Loucy (cell line): Measurements from ENCODE around the gene DNAH6.

ENCODE experiments used
- H2AFZ ChIP-seq: fragments of 200-600 bp; sonication (generic); 2 replicates; pipeline ENCODE4 v1.6.0; 2016; ENCODE audit warnings: antibody characterized with exemption, mild to moderate bottlenecking, low read length, moderate library complexity
- H3F3A ChIP-seq: fragments of 200-600 bp; 2 replicates; pipeline ENCODE4 v1.6.0; 2016; ENCODE audit warnings: antibody characterized with exemption, low read depth, mild to moderate bottlenecking
- H3K27me3 ChIP-seq: fragments of 200-600 bp; sonication (generic); 2 replicates; pipeline ENCODE4 v1.6.1; 2014; ENCODE audit warnings: low read length, mild to moderate bottlenecking; ENCODE audit not compliant: insufficient read depth, poor library complexity, severe bottlenecking
- H3K36me3 ChIP-seq: fragments of 200-600 bp; sonication (generic); 2 replicates; pipeline ENCODE4 v1.6.1; 2016; ENCODE audit warnings: low read length; ENCODE audit not compliant: insufficient read depth
- H3K4me1 ChIP-seq: fragments of 200-600 bp; sonication (generic); 2 replicates; pipeline ENCODE4 v1.5.1; 2014; ENCODE audit warnings: low read length, mild to moderate bottlenecking; ENCODE audit not compliant: insufficient read depth, poor library complexity, severe bottlenecking
- H3K4me2 ChIP-seq: fragments of 200-600 bp; sonication (generic); 2 replicates; pipeline ENCODE4 v1.6.0; 2014; ENCODE audit warnings: antibody characterized with exemption, low read length, low read depth, mild to moderate bottlenecking; ENCODE audit not compliant: poor library complexity, severe bottlenecking
- H3K4me3 ChIP-seq: fragments of 200-600 bp; sonication (generic); 2 replicates; pipeline ENCODE4 v1.5.1; 2014; ENCODE audit warnings: low read length, mild to moderate bottlenecking, mixed read lengths; ENCODE audit not compliant: poor library complexity, severe bottlenecking
- H3K79me2 ChIP-seq: fragments of 200-600 bp; sonication (generic); 2 replicates; pipeline ENCODE4 v1.6.1; 2014; ENCODE audit warnings: low read length; ENCODE audit not compliant: insufficient read depth
- H3K9ac ChIP-seq: fragments of 200-600 bp; sonication (generic); 2 replicates; pipeline ENCODE4 v1.6.0; 2014; ENCODE audit warnings: mild to moderate bottlenecking, low read depth, low read length, moderate library complexity; ENCODE audit not compliant: poor library complexity, severe bottlenecking
- H3K9me2 ChIP-seq: fragments of 200-600 bp; sonication (generic); replicated peaks from 2 replicates; pipeline ENCODE4 v1.6.1; 2016; ENCODE audit warnings: low read depth, low read length, mixed read lengths
- H3K9me3 ChIP-seq: fragments of 200-600 bp; sonication (generic); 2 replicates; pipeline ENCODE4 v1.6.1; 2014; ENCODE audit warnings: mild to moderate bottlenecking, antibody characterized with exemption, low read length, low read depth; ENCODE audit not compliant: insufficient read depth
- H4K20me1 ChIP-seq: fragments of 200-600 bp; sonication (generic); 2 replicates; pipeline ENCODE4 v1.6.0; 2014; ENCODE audit warnings: antibody characterized with exemption, low read length, mild to moderate bottlenecking; ENCODE audit not compliant: insufficient read depth, poor library complexity, severe bottlenecking
- EZH2phosphoT487 ChIP-seq: fragments of 200-600 bp; IDR thresholded peaks from 2 replicates; pipeline ENCODE4 v1.6.1; 2018; ENCODE audit warnings: antibody characterized with exemption, mild to moderate bottlenecking, moderate library complexity, borderline replicate concordance
- TF ChIP-seq, protein P1 (sequence below): fragments of 200-600 bp; sonication (generic); conservative IDR thresholded peaks from 2 replicates; pipeline ENCODE4 v1.5.1; 2014; ENCODE audit warnings: mild to moderate bottlenecking, antibody characterized with exemption, low read length

DNAH6 gene

DNA sequence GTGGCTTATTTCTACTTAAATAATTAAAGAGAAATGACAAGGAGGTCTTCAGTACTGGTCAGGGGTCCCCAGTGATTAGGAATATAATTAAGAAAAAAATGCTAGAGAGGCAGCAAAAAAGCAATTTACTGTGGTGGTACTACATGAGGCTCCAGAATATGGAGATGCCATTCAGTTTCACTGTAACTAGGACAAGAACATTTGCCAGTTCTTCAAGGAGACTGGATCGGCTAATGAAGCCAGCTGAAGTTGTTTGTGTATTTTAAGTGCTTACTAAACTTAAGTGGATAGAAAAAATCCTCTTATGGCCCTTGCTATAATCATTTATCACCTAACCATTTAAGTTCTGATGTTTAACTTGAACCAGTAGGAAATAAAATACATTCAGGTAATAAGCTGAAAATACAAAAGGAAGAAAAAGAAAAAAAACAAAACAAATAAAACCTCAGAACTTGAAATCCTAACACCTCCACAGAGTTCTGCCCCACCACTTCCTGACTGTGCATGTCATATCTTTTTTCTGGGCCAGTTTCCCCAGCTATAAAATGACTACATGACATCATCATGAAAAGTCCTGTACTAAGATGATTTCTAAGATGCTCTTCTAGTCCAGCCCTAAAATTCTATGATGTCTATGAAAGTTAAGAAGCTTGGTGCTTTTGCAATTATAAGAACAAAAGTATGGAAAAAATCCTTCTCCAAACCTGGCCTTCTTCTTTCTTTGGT, 266.6 kb downstream of the DNAH6 start:
- no peak overlapping the region for H3K9ac ChIP-seq
- H3K4me3 ChIP-seq: no peak overlapping the region
- no peaks in the 10 kb centered on the region for H3K79me2 ChIP-seq
- H3K4me1 ChIP-seq: no peaks in the 10 kb centered on the region
- H2AFZ ChIP-seq: no peak overlapping the region
- no peaks in the 10 kb centered on the region for H3F3A ChIP-seq
- no peaks in the 10 kb centered on the region for H3K27me3 ChIP-seq
- no peaks in the 10 kb centered on the region for H4K20me1 ChIP-seq
- 0 out of 2 replicates have a peak, but pooled peaks cover 4% of the 10 kb centered on the region for H3K9me2 ChIP-seq
- no peaks in the 10 kb centered on the region for H3K36me3 ChIP-seq
- H3K9me3 ChIP-seq: no peaks in the 10 kb centered on the region; the same call in 1 of the 2 replicates
- TF ChIP-seq, protein P1, sequence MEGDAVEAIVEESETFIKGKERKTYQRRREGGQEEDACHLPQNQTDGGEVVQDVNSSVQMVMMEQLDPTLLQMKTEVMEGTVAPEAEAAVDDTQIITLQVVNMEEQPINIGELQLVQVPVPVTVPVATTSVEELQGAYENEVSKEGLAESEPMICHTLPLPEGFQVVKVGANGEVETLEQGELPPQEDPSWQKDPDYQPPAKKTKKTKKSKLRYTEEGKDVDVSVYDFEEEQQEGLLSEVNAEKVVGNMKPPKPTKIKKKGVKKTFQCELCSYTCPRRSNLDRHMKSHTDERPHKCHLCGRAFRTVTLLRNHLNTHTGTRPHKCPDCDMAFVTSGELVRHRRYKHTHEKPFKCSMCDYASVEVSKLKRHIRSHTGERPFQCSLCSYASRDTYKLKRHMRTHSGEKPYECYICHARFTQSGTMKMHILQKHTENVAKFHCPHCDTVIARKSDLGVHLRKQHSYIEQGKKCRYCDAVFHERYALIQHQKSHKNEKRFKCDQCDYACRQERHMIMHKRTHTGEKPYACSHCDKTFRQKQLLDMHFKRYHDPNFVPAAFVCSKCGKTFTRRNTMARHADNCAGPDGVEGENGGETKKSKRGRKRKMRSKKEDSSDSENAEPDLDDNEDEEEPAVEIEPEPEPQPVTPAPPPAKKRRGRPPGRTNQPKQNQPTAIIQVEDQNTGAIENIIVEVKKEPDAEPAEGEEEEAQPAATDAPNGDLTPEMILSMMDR: no peak
- TF ChIP-seq EZH2phosphoT487: no peak
- no peak overlapping the region for H3K4me2 ChIP-seq

DNA sequence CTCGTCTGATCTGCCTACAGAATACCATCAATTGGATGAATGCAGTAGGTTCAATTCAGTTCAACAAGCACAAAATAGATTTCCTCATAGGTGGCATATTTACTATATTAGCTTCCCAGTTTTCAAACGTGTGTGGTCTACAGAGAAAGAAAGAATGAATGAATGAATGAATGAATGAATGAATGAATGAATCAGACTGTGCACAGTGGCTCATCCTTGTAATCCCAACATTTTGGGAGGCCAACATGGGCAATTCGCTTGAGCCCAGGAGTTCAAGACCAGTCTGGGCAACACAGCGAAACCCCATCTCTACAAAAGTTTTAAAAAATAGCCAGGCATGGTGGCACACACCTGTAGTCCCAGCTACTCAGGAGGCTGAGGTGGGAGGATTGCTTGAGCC, 269.7 kb downstream of the DNAH6 start:
- H3K27me3 ChIP-seq: no peaks in the 10 kb centered on the region
- no peaks in the 10 kb centered on the region for H3K4me1 ChIP-seq
- no peaks in the 10 kb centered on the region for H3F3A ChIP-seq
- H3K4me3 ChIP-seq: no peak overlapping the region
- no peak overlapping the region for H3K9ac ChIP-seq
- H3K36me3 ChIP-seq: no peaks in the 10 kb centered on the region
- no peak overlapping the region for H3K4me2 ChIP-seq
- H3K9me2 ChIP-seq: no peaks in the 10 kb centered on the region
- H3K9me3 ChIP-seq: no peaks in the 10 kb centered on the region
- no peaks in the 10 kb centered on the region for H4K20me1 ChIP-seq
- TF ChIP-seq, protein P1: no peak
- H2AFZ ChIP-seq: no peak overlapping the region
- H3K79me2 ChIP-seq: no peaks in the 10 kb centered on the region

DNA sequence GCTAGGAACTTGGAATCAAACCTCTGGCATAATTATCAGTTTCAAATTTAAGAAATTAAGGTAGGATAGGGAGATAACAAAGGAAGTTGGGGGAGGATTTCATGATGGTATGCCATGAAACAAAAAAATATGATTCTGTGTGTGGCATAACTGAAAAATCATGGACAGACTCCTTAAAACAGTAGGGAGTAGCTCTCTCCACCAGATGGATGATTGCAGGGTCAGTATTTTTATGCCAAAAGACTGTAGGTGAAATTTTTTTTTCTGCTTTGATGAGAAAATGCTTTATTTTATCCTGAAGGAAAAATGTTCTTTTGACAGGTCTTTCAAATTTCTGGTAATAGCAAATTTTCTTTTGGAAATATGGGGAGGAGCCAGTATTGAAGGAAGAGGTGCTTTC, 270.3 kb downstream of the DNAH6 start:
- H3K36me3 ChIP-seq: no peaks in the 10 kb centered on the region
- no peak overlapping the region for H3K4me2 ChIP-seq
- H3F3A ChIP-seq: no peaks in the 10 kb centered on the region
- no peaks in the 10 kb centered on the region for H3K79me2 ChIP-seq
- no peak overlapping the region for H3K9ac ChIP-seq
- no peaks in the 10 kb centered on the region for H3K4me1 ChIP-seq
- H3K9me3 ChIP-seq: no peaks in the 10 kb centered on the region
- TF ChIP-seq EZH2phosphoT487: no peak
- TF ChIP-seq, protein P1: no peak
- H2AFZ ChIP-seq: no peak overlapping the region
- H3K4me3 ChIP-seq: no peak overlapping the region
- H3K9me2 ChIP-seq: no peaks in the 10 kb centered on the region
- no peaks in the 10 kb centered on the region for H4K20me1 ChIP-seq
- H3K27me3 ChIP-seq: no peaks in the 10 kb centered on the region
